Tibial artery (tissue), 4 donors: Measurements from ENCODE around the gene LSM14A.
A peak's percentile ranks its signal among the peaks of the same experiment; 100 is the strongest.
"Not testable (repeated sequence)": the region's sequence is repeated elsewhere in the genome, so short reads cannot be mapped to it uniquely, and the experiment has no call there.

Experiments used
- DNase-seq, 2 donors: peaks; one replicate each; pipeline ENCODE4 v3.0.0-alpha.2; 2019
- H3K27ac ChIP-seq, 2 donors: fragments of 200-600 bp; sonication (generic) in 1 of 2; 1 replicate in 1 of 2; 2 replicates in 1 of 2; pipeline ENCODE4 v1.5.1; 2018 to 2019; ENCODE audit warnings: mild to moderate bottlenecking in 1 of 2
- H3K27me3 ChIP-seq, 2 donors: fragments of 200-600 bp; sonication (generic) in 1 of 2; one replicate each; pipeline versions ENCODE4 v1.5.1 to v1.6.0; 2016 to 2019
- H3K36me3 ChIP-seq, 3 donors: fragments of 200-600 bp; sonication (generic) in 2 of 3; one replicate each; pipeline ENCODE4 v1.5.1; 2016 to 2019; ENCODE audit warnings: mild to moderate bottlenecking in 2 of 3
- H3K4me1 ChIP-seq, 4 donors: fragments of 200-600 bp; sonication (generic) in 2 of 4; 1 replicate in 3 of 4; 2 replicates in 1 of 4; pipeline ENCODE4 v1.5.1; 2016 to 2019
- H3K4me3 ChIP-seq, 2 donors: fragments of 200-600 bp; sonication (generic) in 1 of 2; 1 replicate in 1 of 2; 2 replicates in 1 of 2; pipeline ENCODE4 v1.5.1; 2018 to 2019; ENCODE audit warnings: mild to moderate bottlenecking in 2 of 2
- H3K9me3 ChIP-seq, 3 donors: fragments of 200-600 bp; sonication (generic) in 1 of 3; one replicate each; pipeline ENCODE4 v1.5.1; 2016 to 2019
- intact Hi-C: fragments of 100-400 bp; cut with DNase I; formaldehyde crosslinking; loops from one replicate; pipeline ENCODE4 v1.15.0; 2023; ENCODE audit warnings: low total_unique reads
- TF ChIP-seq, protein P1 (sequence below), 2 experiments: fragments of 200-600 bp in 1 of 2; fragments of 450-650 bp in 1 of 2; IDR thresholded peaks; one replicate each; pipeline ENCODE4 v1.5.1; 2017 to 2019; ENCODE audit warnings: antibody characterized with exemption in 2 of 2, mild to moderate bottlenecking in 1 of 2, moderate library complexity in 1 of 2

The LSM14A gene

DNA sequence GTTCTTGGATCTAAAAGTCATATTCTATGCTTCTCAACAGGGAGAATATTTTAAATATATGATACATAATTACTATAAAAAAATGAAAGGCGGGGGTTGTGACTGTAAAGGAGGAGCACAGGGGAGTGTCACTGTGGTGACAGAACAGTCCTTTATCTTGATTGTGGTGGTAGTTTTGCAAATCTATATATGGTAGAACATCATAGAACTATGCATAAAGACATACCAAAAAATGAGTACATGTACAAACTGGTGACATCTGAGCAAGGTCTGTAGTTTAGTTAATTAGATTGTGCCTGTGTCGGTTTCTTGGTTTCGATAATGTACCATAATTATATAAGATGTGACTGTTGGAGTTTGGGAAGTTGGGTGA lies 43.3 kb downstream of the LSM14A start:
- Histone ChIP-seq H3K9me3 (no peaks in the 10 kb centered on the region), H3K27me3 (no peaks in the 10 kb centered on the region), H3K4me3 (no peak overlapping the region), H3K4me1 (peaks cover 0 to 12% (median 1%) of the 10 kb centered on the region in 4 donors), H3K36me3 (peaks cover 16 to 78% (median 28%) of the 10 kb centered on the region in 3 donors), H3K27ac (no peak overlapping the region)
- intact Hi-C loops = no loop called here
- DNase-seq = no peak
- TF ChIP-seq, protein P1, sequence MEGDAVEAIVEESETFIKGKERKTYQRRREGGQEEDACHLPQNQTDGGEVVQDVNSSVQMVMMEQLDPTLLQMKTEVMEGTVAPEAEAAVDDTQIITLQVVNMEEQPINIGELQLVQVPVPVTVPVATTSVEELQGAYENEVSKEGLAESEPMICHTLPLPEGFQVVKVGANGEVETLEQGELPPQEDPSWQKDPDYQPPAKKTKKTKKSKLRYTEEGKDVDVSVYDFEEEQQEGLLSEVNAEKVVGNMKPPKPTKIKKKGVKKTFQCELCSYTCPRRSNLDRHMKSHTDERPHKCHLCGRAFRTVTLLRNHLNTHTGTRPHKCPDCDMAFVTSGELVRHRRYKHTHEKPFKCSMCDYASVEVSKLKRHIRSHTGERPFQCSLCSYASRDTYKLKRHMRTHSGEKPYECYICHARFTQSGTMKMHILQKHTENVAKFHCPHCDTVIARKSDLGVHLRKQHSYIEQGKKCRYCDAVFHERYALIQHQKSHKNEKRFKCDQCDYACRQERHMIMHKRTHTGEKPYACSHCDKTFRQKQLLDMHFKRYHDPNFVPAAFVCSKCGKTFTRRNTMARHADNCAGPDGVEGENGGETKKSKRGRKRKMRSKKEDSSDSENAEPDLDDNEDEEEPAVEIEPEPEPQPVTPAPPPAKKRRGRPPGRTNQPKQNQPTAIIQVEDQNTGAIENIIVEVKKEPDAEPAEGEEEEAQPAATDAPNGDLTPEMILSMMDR (IDR thresholded peaks at IDR 0.05) = no peak

DNA sequence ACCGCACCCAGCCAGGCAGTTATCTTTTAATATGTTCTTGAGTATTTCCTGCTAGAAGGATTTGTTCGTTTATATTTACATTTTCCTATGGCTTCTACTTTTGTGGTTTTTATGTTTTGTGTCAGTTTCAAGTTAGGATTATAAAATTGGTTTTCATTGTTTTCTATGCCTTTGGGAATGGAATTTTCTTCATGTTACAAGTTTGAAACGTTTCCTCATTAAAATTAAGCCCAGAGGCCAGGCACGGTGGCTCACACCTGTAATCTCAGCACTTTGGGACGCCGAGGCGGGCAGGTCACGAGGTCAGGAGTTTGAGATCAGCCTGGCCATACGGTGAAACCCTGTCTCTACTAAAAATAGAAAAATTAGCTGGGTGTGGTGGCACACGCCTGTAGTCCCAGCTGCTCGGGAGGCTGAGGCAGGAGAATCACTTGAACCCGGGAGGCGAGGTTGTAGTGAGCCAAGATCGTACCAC lies 44.5 kb downstream of the LSM14A start:
- H3K4me3 ChIP-seq, H3K27ac ChIP-seq, H3K9me3 ChIP-seq, intact Hi-C loops, DNase-seq, H3K27me3 ChIP-seq: not testable (repeated sequence)
- H3K36me3 ChIP-seq = peaks cover 13 to 79% (median 30%) of the 10 kb centered on the region in 3 donors
- H3K4me1 ChIP-seq = peaks cover 0 to 12% (median 1%) of the 10 kb centered on the region in 4 donors

DNA sequence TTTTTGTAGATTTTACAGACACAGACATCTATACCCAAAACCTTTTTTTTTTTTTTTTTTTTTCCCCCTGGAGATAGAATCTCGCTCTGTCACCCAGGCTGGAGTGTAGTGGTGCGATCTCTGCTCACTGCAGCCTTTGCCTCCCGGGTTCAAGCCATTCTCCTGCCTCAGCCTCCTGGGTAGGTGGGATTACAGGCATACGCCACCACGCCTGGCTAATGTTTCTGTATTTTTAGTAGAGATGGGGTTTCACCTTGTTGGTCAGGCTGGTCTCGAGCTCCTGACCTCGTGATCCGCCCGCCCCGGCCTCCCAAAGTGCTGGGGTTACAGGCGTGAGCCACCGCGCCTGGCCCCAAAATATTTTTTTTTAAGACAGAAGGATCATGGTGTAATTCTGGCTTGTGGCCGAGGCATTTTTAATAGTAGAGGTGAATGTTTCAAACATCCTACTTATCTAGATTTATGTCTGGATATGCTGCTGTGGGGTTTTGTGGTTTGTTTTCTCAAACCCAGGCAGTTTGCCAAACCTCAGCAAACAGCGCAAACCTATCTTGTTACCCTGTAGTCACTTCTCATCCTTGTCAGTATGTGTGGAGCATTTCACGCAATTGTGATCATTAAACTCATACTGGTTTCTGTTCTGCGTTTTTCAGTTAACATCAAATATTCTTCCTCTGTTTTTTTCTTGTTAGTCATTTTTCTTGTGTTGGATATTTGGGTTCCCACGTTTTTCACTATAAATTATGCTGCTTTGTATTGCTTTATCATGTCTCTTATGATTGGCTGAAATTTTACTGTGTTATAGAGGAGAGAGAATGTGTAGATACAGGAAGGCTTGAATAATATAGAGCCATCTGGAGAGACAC lies 45.9 kb downstream of the LSM14A start:
- no peaks in the 10 kb centered on the region for H3K9me3 ChIP-seq
- intact Hi-C loops = no loop called here
- H3K4me1 ChIP-seq = peaks cover 0 to 12% (median 1%) of the 10 kb centered on the region in 4 donors
- H3K4me3 ChIP-seq = no peak overlapping the region
- TF ChIP-seq, protein P1 (IDR thresholded peaks at IDR 0.05) = no peak
- H3K36me3 ChIP-seq = peaks cover 25 to 80% (median 41%) of the 10 kb centered on the region in 3 donors
- no peak for DNase-seq
- no peaks in the 10 kb centered on the region for H3K27me3 ChIP-seq
- peak overlapping the region; percentile 2 to 30 for H3K27ac ChIP-seq

GRCh38 chr19:34218818-34219164 lies 46.5 kb downstream of the LSM14A start:
- intact Hi-C loops = no loop called here
- no peak for DNase-seq
- TF ChIP-seq, protein P1 (IDR thresholded peaks at IDR 0.05) = no peak
- H3K9me3 ChIP-seq = no peaks in the 10 kb centered on the region
- peak overlapping the region in 1 of 2 donors; percentile 2 for H3K27ac ChIP-seq
- H3K4me3 ChIP-seq = no peak overlapping the region
- peaks cover 31 to 81% (median 41%) of the 10 kb centered on the region in 3 donors for H3K36me3 ChIP-seq
- no peaks in the 10 kb centered on the region for H3K27me3 ChIP-seq
- H3K4me1 ChIP-seq = peaks cover 0 to 12% (median 1%) of the 10 kb centered on the region in 4 donors

- Histone ChIP-seq H3K36me3 (peaks cover 47 to 81% (median 49%) of the 10 kb centered on the region in 3 donors), H3K9me3 (no peaks in the 10 kb centered on the region), H3K4me3 (no peak overlapping the region), H3K27ac (no peak overlapping the region), H3K27me3 (no peaks in the 10 kb centered on the region), H3K4me1 (peaks cover 0 to 12% (median 1%) of the 10 kb centered on the region in 4 donors)
- peak in 1 of 2 donors; percentile 75 for DNase-seq
- TF ChIP-seq, protein P1 (IDR thresholded peaks at IDR 0.05) = peak; percentile 59 to 66
- intact Hi-C loops = no loop called here
Measured at GRCh38 chr19:34220472-34221063, 48.3 kb downstream of the LSM14A start.

GRCh38 chr19:34222386-34222785 lies 50.1 kb downstream of the LSM14A start:
- Histone ChIP-seq H3K36me3 (peaks cover 60 to 85% (median 60%) of the 10 kb centered on the region in 3 donors), H3K27me3 (no peaks in the 10 kb centered on the region), H3K27ac (no peak overlapping the region), H3K4me1 (peaks cover 0 to 12% (median 1%) of the 10 kb centered on the region in 4 donors), H3K4me3 (no peak overlapping the region), H3K9me3 (no peaks in the 10 kb centered on the region)
- TF ChIP-seq, protein P1 (IDR thresholded peaks at IDR 0.05) = no peak
- no peak for DNase-seq
- intact Hi-C loops = no loop called here
